GM10266 (cell line): ENCODE results near the gene CLSTN1.

Experiments
- DNase-seq: peaks from one replicate; pipeline ENCODE4 v3.0.0; 2012; ENCODE audit errors: extremely low spot score
- CTCF ChIP-seq: IDR thresholded peaks from 2 replicates; pipeline ENCODE4 v1.5.1; 2012; ENCODE audit warnings: mild to moderate bottlenecking, low read depth; ENCODE audit not compliant: control insufficient read depth, insufficient read depth; ENCODE audit errors: missing control alignments

CLSTN1 gene

GRCh38 chr1:9868244-9868590 lies 44.5 kb upstream of the CLSTN1 start:
- no peak for TF ChIP-seq CTCF
- DNase-seq: no peak

GRCh38 chr1:9867408-9868243 lies 43.9 kb upstream of the CLSTN1 start:
- peak; percentile 97 for TF ChIP-seq CTCF
- DNase-seq: peak; percentile 90

- no peak for DNase-seq
- TF ChIP-seq CTCF: no peak
Observed at GRCh38 chr1:9866836-9867235, 43.1 kb upstream of the CLSTN1 start.

- TF ChIP-seq CTCF: no peak
- DNase-seq: no peak
Observed at GRCh38 chr1:9865724-9866123, 42.0 kb upstream of the CLSTN1 start.

- no peak for TF ChIP-seq CTCF
- DNase-seq: no peak
Observed at GRCh38 chr1:9863371-9863770, 39.6 kb upstream of the CLSTN1 start.

- no peak for TF ChIP-seq CTCF
- DNase-seq: no peak
Observed at GRCh38 chr1:9861360-9861759, 37.6 kb upstream of the CLSTN1 start.

GRCh38 chr1:9860887-9861286 lies 37.1 kb upstream of the CLSTN1 start:
- DNase-seq: no peak
- no peak for TF ChIP-seq CTCF
